Ammon's horn (tissue), 1 donor: ENCODE results near the gene IZUMO1.
"Not testable (repeated sequence)": the region's sequence is repeated elsewhere in the genome, so short reads cannot be mapped to it uniquely, and the experiment has no call there.

Experiments used
- DNase-seq: peaks from one replicate; pipeline ENCODE4 v3.0.0-alpha.2; 2016; ENCODE audit warnings: low spot score

The IZUMO1 gene

DNA sequence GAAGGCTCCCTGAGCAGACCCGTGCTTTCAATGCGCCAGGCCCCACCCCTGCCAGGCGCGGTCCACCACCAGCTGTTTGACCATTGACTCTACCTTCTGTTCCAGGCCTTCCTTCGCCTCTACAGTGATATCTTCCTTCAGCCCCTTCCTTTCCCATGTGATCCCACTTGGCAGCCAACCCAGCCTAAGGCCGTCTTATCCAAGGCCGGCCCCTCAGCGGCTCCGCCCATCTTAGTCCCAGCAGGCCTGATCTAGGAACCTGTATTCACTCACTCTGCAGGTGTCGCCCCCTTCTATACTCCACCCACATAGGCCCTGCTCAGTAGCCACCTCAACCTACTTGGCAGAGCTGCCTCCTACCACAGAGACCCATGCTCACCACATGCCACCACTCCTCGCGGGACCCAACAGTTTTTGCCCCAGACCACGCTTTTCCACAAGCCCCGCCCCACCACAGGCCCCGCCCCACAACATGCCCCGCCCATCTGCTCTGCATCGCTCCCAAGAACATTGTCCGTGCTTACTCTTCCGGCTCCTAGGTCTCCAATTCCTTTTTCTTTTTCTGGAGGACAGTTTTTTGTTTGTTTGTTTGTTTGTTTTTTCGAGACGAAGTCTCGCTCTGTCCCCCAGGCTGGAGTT, 9.2 kb downstream of the IZUMO1 start:
- DNase-seq, result no peak

- DNase-seq, result no peak
Observed at GRCh38 chr19:48735031-48735615, 11.6 kb downstream of the IZUMO1 start.

DNA sequence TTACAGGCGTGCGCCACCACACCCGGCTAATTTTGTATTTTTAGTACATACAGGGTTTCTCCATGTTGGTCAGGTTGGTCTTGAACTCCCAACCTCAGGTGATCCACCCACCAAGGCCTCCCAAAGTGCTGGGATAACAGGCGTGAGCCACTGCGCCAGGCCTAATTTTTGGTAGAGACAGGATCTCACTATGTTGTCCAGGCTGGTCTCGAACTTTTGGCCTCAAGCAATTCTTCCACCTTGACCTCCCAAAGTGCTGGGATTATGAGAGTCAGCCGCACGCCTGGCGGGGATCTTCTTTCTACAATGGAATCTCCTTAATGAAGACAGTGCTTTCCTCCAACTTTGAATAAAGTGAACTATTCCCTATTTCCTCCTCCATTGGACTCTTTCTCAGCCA, 12.1 kb downstream of the IZUMO1 start:
- DNase-seq, result no peak

GRCh38 chr19:48731452-48731851, 15.3 kb downstream of the IZUMO1 start:
- DNase-seq, result no peak

- DNase-seq, result no peak
Observed at GRCh38 chr19:48728911-48729664, 17.6 kb downstream of the IZUMO1 start.

- no peak for DNase-seq
Observed at GRCh38 chr19:48726556-48726955, 20.2 kb downstream of the IZUMO1 start.

- DNase-seq, result peak; percentile 71
Observed at GRCh38 chr19:48724796-48725753, 21.6 kb downstream of the IZUMO1 start.

DNA sequence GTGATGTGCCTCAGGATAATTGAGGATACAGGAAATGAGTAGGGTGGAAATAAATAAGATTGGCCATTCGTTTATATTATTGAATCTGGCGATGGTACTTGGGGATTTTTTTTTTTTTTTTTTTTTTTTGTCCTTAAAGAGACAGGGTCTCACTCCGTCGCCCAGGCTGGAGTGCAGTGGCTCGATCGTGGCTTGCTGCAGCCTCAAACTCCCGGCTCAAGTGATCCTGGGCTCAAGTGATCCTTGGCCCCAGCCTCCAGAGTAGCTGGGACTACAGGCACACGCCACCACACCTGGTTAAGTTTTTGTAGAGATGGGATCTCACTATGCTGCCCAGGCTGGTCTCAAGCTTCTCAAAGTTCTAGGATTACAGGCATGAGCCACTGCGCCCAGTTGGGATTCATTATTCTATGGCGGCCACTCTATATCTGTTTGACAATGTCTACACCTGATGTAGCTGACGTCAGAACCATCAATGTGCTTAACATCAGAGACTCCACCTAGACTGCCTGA, 24.5 kb downstream of the IZUMO1 start:
- no peak for DNase-seq

GRCh38 chr19:48720613-48721296, 26.0 kb downstream of the IZUMO1 start:
- peak; percentile 100 for DNase-seq

- no peak for DNase-seq
Observed at GRCh38 chr19:48720251-48720612, 26.5 kb downstream of the IZUMO1 start.

- DNase-seq, result no peak
Observed at GRCh38 chr19:48719263-48720171, 27.2 kb downstream of the IZUMO1 start, which contains the start of gene MAMSTR. Gene MAMSTR, minus strand, starts transcription at chr19:48719725. Its CDS starts 694 bp downstream, at chr19:48719031.

DNA sequence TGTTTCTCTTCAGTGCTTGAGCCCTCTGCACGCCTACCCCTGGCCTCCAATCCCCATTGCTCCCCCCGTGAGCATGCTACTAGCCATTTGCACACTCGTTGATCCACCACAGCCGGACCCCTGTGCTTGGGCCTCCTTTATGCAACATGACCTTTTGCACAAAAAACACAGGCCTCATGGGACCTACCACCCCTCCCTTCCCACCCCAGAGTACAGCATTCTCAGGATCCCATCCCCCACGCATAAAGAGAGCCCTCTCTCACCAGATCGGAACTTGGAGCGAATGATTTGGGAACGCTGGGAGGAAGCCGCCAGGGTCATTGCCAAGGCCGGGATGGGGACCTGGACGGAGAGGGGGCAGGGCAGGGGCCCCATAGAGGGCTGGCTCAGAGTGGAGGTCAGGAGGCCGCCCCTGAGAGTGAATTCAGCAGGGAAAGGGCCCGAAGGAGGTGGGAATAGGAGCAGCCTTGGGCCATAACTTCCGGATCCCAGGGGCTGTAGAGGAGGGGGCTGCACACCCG, 27.9 kb downstream of the IZUMO1 start:
- no peak for DNase-seq

- DNase-seq, result not testable (repeated sequence)
Observed at GRCh38 chr19:48718106-48718505, 28.6 kb downstream of the IZUMO1 start.

- DNase-seq, result peak; percentile 81
Observed at GRCh38 chr19:48716562-48717291, 30.0 kb downstream of the IZUMO1 start.

DNA sequence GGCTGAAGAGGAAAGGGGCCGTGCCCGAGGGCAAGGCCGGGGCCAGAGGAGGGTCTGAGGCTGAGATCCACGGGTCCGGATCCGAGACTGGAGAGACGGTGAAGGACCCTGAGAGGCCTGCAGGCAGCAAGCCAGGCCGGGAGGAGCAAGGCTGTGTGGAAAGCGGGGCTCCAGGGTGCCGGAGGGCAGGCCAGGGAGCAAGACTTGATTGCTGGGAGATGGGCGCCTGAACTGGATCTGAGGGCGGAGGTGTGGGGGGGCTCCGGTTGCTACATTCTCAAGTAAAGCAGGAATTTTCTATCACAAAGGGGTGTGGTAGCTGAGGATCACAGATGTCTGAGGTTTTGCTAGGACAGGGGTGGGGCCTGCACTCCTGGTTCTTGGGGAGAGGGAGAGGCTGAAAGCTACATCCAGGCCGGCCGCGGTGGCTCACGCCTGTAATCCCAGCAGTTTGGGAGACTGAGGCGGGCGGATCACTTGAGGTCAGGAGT, 31.0 kb downstream of the IZUMO1 start:
- DNase-seq, result no peak

DNA sequence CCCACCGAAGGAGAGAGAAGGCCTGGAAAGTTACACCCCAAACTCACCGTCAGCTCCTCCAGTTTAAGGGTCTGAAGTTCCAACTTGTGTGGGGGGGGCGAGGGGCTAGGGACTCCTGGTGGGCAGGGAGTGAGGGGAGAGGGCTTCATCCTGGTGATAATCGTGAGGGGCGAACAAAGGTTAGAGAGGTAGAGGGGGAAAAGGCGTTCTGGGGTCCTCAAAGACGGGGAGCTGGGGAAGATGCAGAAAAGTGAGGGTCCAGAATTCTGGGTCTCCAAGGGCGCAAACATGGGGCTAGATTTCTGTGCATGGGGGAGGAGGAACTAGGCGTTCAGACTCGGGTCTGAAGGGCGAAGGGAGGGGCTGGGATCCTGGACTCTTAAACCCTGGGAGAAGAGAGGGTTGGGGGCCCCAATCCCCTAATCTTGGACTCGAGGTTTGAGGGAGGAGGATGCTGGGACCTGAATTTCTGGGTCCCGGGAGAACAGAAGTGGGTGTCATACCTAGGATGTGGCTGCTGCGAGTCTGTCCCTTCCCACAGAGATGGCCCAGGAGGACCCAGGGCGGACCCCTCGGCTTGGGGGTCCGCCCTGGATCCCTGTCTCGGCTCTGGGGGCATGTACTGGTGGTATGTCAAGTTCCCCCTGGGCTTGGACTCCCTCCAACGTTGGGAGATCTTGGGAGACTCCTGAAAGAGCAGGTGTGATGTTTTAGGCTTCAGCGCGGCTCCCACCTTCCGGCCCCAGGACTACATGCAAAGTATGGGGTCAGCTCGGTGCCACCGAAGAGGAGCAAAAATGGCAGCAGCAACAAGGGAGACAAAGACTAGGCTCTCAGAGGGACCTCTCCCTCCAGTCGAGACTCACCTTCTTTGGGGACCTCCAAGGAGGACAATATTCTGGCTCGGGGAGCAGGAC, 31.7 kb downstream of the IZUMO1 start:
- no peak for DNase-seq

DNA sequence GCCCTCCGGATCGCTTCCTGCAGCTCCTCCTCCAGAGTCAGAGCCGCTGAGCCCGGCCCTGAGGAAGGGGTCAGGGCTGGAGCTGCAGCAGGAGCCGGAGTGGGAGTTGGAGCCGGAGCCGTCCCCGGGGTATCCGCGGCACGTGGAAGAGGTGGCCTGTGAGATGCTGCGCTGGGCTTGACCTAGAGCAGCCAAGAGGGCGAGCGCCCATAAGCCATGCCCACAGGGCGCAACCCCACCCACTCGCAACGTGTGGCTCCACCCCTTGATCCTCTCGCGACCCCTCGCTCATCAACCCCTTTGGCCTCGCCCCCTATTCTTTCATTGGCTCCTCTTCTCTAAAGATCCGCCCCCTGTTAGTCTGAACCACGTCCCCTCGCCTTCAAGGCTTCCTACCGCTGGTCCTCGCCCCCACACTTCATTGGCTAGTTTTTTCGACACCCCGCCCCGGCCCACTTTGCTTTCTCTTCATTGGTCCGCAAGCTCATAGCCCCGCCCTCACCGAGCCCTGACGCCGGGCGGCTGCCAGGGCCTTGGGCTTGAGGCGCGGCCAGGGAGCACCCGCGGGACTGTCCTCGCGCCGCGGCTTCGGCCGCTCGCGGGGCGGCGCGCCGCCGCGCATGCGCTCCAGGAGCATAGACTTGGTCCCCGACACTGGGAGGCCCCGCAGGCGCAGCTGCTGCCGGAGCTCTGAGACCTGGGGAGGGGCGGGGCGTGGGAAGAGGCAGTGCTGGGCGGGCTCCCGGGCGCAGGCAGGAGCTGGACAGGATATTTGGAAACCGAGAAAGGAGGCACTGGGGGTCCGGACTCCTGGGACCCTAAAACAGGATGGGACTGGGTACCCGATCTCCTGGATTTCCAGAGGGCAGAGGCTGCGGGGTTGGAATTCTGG, 32.6 kb downstream of the IZUMO1 start:
- peak; percentile 100 for DNase-seq
